WTC11 (cell line): ENCODE data around the gene GRAMD1B. TPM values are rescaled to one million over a fixed set of nuclear protein-coding genes. Genes with fewer than 3 reads are reported as not detected.

Source experiments
- ATAC-seq: fragments of 200-7000 bp; cut with Tn5 transposase; 2 replicates; pipeline ENCODE4 v1.10.0; 2021; ENCODE audit warnings: mild to moderate bottlenecking, moderate library complexity
- CTCF ChIA-PET: fragments of 300-600 bp; sonication (Branson Sonifier 250); formaldehyde crosslinking; loops from one replicate; lab custom pipeline; 2021; ENCODE audit warnings: antibody characterized with exemption; lab: Charles Lee
- POLR2A ChIA-PET: fragments of 350-600 bp; sonication (Branson Sonifier 250); formaldehyde crosslinking; loops from one replicate; lab custom pipeline; 2021; ENCODE audit warnings: antibody characterized with exemption; lab: Charles Lee
- DNase-seq: peaks from one replicate; pipeline ENCODE4 v3.0.0; 2021; ENCODE audit warnings: low spot score
- H3K27ac Mint-ChIP-seq: 2 replicates; pipeline ENCODE4 v1.8.0; 2021; ENCODE audit warnings: mixed read lengths
- H3K27me3 Mint-ChIP-seq: 2 replicates; pipeline ENCODE4 v1.8.0; 2021; ENCODE audit warnings: low read depth, mild to moderate bottlenecking, moderate library complexity, mixed read lengths
- H3K36me3 Mint-ChIP-seq: 2 replicates; pipeline ENCODE4 v1.8.0; 2021; ENCODE audit warnings: mixed read lengths
- H3K4me1 Mint-ChIP-seq: 2 replicates; pipeline ENCODE4 v1.8.0; 2022; ENCODE audit warnings: mixed read lengths
- H3K4me3 Mint-ChIP-seq: 2 replicates; pipeline ENCODE4 v1.8.0; 2021; ENCODE audit warnings: mild to moderate bottlenecking, moderate library complexity, mixed read lengths
- H3K9me3 Mint-ChIP-seq: 2 replicates; pipeline ENCODE4 v1.8.0; 2021; ENCODE audit warnings: mixed read lengths
- AFF4 ChIP-seq: sonication (generic); formaldehyde crosslinking; IDR thresholded peaks from 2 replicates; pipeline ENCODE4 v1.8.1; 2023; ENCODE audit warnings: mild to moderate bottlenecking, missing genetic modification reagents, borderline replicate concordance
- ATF1 ChIP-seq: sonication (generic); formaldehyde crosslinking; IDR thresholded peaks from 2 replicates; pipeline ENCODE4 v1.8.1; 2023; ENCODE audit warnings: mild to moderate bottlenecking, moderate library complexity, missing genetic modification reagents
- CBFB ChIP-seq: sonication (generic); formaldehyde crosslinking; IDR thresholded peaks from 2 replicates; pipeline ENCODE4 v1.8.1; 2022; ENCODE audit warnings: mild to moderate bottlenecking, low read depth, missing genetic modification reagents
- CREB1 ChIP-seq: sonication (generic); formaldehyde crosslinking; IDR thresholded peaks from 2 replicates; pipeline ENCODE4 v1.8.0; 2023; ENCODE audit warnings: mild to moderate bottlenecking, missing genetic modification reagents
- ETV6 ChIP-seq: sonication (generic); formaldehyde crosslinking; IDR thresholded peaks from 2 replicates; pipeline ENCODE4 v1.8.1; 2022; ENCODE audit warnings: mild to moderate bottlenecking, missing genetic modification reagents
- FOXK1 ChIP-seq: sonication (generic); formaldehyde crosslinking; IDR thresholded peaks from 2 replicates; pipeline ENCODE4 v1.8.0; 2022; ENCODE audit warnings: mild to moderate bottlenecking, moderate library complexity, missing genetic modification reagents
- IRF2 ChIP-seq: sonication (generic); formaldehyde crosslinking; IDR thresholded peaks from 2 replicates; pipeline ENCODE4 v1.8.0; 2022; ENCODE audit warnings: low read depth, missing genetic modification reagents, borderline replicate concordance
- NFATC4 ChIP-seq: fragments of 250-450 bp; sonication (Bioruptor Pico); IDR thresholded peaks from 2 replicates; pipeline ENCODE4 v1.9.0; 2021; ENCODE audit warnings: mild to moderate bottlenecking
- NFYB ChIP-seq: sonication (generic); formaldehyde crosslinking; conservative IDR thresholded peaks from 2 replicates; pipeline ENCODE4 v1.8.0; 2022; ENCODE audit warnings: low read depth, missing genetic modification reagents
- SMAD4 ChIP-seq: sonication (generic); formaldehyde crosslinking; IDR thresholded peaks from 2 replicates; pipeline ENCODE4 v1.8.0; 2022; ENCODE audit warnings: mild to moderate bottlenecking, missing genetic modification reagents
- TEAD1 ChIP-seq: sonication (generic); formaldehyde crosslinking; IDR thresholded peaks from 2 replicates; pipeline ENCODE4 v1.8.0; 2022; ENCODE audit warnings: mild to moderate bottlenecking, missing genetic modification reagents
- ZNF121 ChIP-seq: sonication (generic); formaldehyde crosslinking; IDR thresholded peaks from 2 replicates; pipeline ENCODE4 v1.8.0; 2023; ENCODE audit warnings: missing genetic modification reagents
- ZNF263 ChIP-seq: sonication (generic); formaldehyde crosslinking; IDR thresholded peaks from 2 replicates; pipeline ENCODE4 v1.8.1; 2022; ENCODE audit warnings: low read depth, mild to moderate bottlenecking, moderate library complexity, missing genetic modification reagents
- ZNF423 ChIP-seq: fragments of 250-450 bp; sonication (Bioruptor Pico); IDR thresholded peaks from 2 replicates; pipeline ENCODE4 v2.1.2; 2022; ENCODE audit warnings: mild to moderate bottlenecking, moderate library complexity
- ZNF512 ChIP-seq: sonication (generic); formaldehyde crosslinking; IDR thresholded peaks from 2 replicates; pipeline ENCODE4 v1.8.1; 2022; ENCODE audit warnings: missing genetic modification reagents, borderline replicate concordance
- ZSCAN18 ChIP-seq: fragments of 250-450 bp; sonication (Bioruptor Pico); IDR thresholded peaks from 2 replicates; pipeline ENCODE4 v2.1.2; 2022; ENCODE audit warnings: mild to moderate bottlenecking, moderate library complexity
- total RNA-seq: library from RNA; stranded (reverse); gene quantifications from 3 replicates; pipeline ENCODE4 v1.2.3, GENCODE V29; 2021
- TF ChIP-seq, protein P1 (sequence below): sonication (generic); formaldehyde crosslinking; IDR thresholded peaks from 2 replicates; pipeline ENCODE4 v1.8.1; 2023; ENCODE audit warnings: mild to moderate bottlenecking, missing genetic modification reagents, moderate library complexity
- TF ChIP-seq, protein P2 (sequence below): sonication (generic); formaldehyde crosslinking; IDR thresholded peaks from 2 replicates; pipeline ENCODE4 v1.8.1; 2022; ENCODE audit warnings: low read depth, mild to moderate bottlenecking, moderate library complexity, missing genetic modification reagents, borderline replicate concordance
- TF ChIP-seq, protein P3 (sequence below): sonication (generic); formaldehyde crosslinking; IDR thresholded peaks from 2 replicates; pipeline ENCODE4 v1.8.0; 2023; ENCODE audit warnings: missing genetic modification reagents, mild to moderate bottlenecking, borderline replicate concordance

GRAMD1B gene
- total RNA-seq, 1 experiment from 2014 or later: 31.5 TPM

DNA sequence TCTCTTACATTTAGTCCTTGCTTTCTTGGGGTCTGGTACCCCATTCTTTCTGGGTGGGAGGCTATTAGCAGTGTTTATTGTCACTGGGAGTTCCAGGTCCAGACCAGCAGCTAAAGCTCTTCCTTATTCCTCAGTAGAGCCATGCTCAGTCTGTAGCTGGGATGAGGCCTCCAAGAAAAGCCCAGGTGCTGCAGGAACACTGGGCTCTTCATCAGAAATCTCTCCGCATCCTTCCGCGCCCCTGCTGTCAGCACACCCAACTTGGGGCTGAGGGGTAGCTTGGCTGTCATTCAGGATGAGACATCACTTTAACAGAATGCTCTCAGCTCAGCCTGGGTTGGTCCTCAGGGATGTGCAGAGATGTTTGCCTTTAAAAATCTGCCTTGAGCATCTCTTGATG lies 97.5 kb downstream of the GRAMD1B start:
- ChIA-PET CTCF (interaction anchor here (0.8 to 2.7 kb wide), 5 partner anchors 12 to 120 kb away, joined by 3 to 10 read pairs (median 4); no protein-coding TSS in a partner anchor), POLR2A (no interaction called here)
- DNase-seq: no peak
- H3K36me3 Mint-ChIP-seq: no peaks in the 10 kb centered on the region
- no peak overlapping the region for H3K27ac Mint-ChIP-seq
- H3K4me1 Mint-ChIP-seq: peaks cover 61% of the 10 kb centered on the region
- no peak for ATAC-seq
- no peak overlapping the region for H3K4me3 Mint-ChIP-seq
- no peaks in the 10 kb centered on the region for H3K27me3 Mint-ChIP-seq
- TF ChIP-seq, protein P1, sequence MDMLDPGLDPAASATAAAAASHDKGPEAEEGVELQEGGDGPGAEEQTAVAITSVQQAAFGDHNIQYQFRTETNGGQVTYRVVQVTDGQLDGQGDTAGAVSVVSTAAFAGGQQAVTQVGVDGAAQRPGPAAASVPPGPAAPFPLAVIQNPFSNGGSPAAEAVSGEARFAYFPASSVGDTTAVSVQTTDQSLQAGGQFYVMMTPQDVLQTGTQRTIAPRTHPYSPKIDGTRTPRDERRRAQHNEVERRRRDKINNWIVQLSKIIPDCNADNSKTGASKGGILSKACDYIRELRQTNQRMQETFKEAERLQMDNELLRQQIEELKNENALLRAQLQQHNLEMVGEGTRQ (CRISPR knock-in tag): no peak
- TF ChIP-seq CBFB (CRISPR knock-in tag): no peak
- no peak for TF ChIP-seq CREB1 (CRISPR knock-in tag)
- TF ChIP-seq ETV6 (CRISPR knock-in tag): no peak
- TF ChIP-seq, protein P2, sequence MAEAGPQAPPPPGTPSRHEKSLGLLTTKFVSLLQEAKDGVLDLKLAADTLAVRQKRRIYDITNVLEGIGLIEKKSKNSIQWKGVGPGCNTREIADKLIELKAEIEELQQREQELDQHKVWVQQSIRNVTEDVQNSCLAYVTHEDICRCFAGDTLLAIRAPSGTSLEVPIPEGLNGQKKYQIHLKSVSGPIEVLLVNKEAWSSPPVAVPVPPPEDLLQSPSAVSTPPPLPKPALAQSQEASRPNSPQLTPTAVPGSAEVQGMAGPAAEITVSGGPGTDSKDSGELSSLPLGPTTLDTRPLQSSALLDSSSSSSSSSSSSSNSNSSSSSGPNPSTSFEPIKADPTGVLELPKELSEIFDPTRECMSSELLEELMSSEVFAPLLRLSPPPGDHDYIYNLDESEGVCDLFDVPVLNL (CRISPR knock-in tag): no peak
- TF ChIP-seq ATF1 (CRISPR knock-in tag): no peak
- TF ChIP-seq AFF4 (CRISPR knock-in tag): no peak
- TF ChIP-seq ZSCAN18 (CRISPR knock-in tag): no peak
- TF ChIP-seq IRF2: no peak
- TF ChIP-seq FOXK1 (CRISPR knock-in tag): no peak
- no peak for TF ChIP-seq ZNF512 (CRISPR knock-in tag)
- no peak for TF ChIP-seq NFATC4
- TF ChIP-seq NFYB (CRISPR knock-in tag): no peak
- TF ChIP-seq SMAD4 (CRISPR knock-in tag): no peak
- TF ChIP-seq, protein P3, sequence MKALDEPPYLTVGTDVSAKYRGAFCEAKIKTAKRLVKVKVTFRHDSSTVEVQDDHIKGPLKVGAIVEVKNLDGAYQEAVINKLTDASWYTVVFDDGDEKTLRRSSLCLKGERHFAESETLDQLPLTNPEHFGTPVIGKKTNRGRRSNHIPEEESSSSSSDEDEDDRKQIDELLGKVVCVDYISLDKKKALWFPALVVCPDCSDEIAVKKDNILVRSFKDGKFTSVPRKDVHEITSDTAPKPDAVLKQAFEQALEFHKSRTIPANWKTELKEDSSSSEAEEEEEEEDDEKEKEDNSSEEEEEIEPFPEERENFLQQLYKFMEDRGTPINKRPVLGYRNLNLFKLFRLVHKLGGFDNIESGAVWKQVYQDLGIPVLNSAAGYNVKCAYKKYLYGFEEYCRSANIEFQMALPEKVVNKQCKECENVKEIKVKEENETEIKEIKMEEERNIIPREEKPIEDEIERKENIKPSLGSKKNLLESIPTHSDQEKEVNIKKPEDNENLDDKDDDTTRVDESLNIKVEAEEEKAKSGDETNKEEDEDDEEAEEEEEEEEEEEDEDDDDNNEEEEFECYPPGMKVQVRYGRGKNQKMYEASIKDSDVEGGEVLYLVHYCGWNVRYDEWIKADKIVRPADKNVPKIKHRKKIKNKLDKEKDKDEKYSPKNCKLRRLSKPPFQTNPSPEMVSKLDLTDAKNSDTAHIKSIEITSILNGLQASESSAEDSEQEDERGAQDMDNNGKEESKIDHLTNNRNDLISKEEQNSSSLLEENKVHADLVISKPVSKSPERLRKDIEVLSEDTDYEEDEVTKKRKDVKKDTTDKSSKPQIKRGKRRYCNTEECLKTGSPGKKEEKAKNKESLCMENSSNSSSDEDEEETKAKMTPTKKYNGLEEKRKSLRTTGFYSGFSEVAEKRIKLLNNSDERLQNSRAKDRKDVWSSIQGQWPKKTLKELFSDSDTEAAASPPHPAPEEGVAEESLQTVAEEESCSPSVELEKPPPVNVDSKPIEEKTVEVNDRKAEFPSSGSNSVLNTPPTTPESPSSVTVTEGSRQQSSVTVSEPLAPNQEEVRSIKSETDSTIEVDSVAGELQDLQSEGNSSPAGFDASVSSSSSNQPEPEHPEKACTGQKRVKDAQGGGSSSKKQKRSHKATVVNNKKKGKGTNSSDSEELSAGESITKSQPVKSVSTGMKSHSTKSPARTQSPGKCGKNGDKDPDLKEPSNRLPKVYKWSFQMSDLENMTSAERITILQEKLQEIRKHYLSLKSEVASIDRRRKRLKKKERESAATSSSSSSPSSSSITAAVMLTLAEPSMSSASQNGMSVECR: no peak
- no peak for TF ChIP-seq ZNF423 (CRISPR knock-in tag)
- TF ChIP-seq TEAD1 (CRISPR knock-in tag): no peak
- no peak for TF ChIP-seq ZNF263 (CRISPR knock-in tag)
- TF ChIP-seq ZNF121 (CRISPR knock-in tag): no peak
- H3K9me3 Mint-ChIP-seq: no peaks in the 10 kb centered on the region
